DND-41 (cell line): Measurements from ENCODE around the gene DSG3.

Experiments
- CTCF ChIP-seq: IDR thresholded peaks from 2 replicates; pipeline ENCODE4 v1.5.1; 2012; ENCODE audit warnings: borderline replicate concordance, low read length, moderate library complexity, mild to moderate bottlenecking; ENCODE audit not compliant: poor library complexity, severe bottlenecking; ENCODE audit errors: extremely low read depth
- EZH2 ChIP-seq: IDR thresholded peaks from 3 replicates; pipeline ENCODE4 v1.6.1; 2012; ENCODE audit warnings: borderline replicate concordance, low read depth, mild to moderate bottlenecking, moderate library complexity, low read length, inconsistent platforms; ENCODE audit not compliant: severe bottlenecking

GRCh38 chr18:31432316-31432715, 15.2 kb upstream of the DSG3 start:
- TF ChIP-seq CTCF (no peak), EZH2 (no peak)
